A673 (cell line): ENCODE measurements around the gene NLK.

ENCODE experiments used
- EZH2 ChIP-seq: fragments of 200-600 bp; sonication (generic); IDR thresholded peaks from 2 replicates; pipeline ENCODE4 v1.6.1; 2017; ENCODE audit warnings: borderline replicate concordance, low read depth, mild to moderate bottlenecking, mixed read lengths, antibody characterized with exemption, low read length; ENCODE audit not compliant: poor library complexity, severe bottlenecking
- TF ChIP-seq, protein P1 (sequence below): fragments of 300-800, 200-600 bp; sonication (generic); conservative IDR thresholded peaks from 2 replicates; pipeline ENCODE4 v1.5.1; 2017; ENCODE audit warnings: low read depth, mild to moderate bottlenecking, antibody characterized with exemption, low read length, moderate library complexity, mixed read lengths

DNA sequence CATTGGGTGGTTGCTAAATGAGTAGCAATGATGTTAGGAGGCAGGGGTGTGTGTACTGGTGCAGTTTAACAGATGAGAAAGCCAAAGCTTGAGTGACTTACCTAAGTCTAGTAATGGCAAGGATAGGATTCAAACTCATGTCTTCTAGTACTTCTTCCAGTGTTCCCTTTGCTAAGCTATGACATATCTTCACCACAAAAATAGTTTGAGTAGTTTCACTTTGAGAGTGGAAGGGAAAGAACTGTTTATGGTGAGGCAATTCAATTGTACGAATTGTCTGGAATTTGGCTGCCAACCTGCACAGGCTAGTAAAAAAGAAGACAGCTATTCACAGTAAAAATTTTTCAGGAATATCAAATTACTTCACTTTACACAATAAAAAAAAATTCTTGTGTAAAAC lies 138.0 kb downstream of the NLK start:
- TF ChIP-seq EZH2 = no peak
- TF ChIP-seq, protein P1, sequence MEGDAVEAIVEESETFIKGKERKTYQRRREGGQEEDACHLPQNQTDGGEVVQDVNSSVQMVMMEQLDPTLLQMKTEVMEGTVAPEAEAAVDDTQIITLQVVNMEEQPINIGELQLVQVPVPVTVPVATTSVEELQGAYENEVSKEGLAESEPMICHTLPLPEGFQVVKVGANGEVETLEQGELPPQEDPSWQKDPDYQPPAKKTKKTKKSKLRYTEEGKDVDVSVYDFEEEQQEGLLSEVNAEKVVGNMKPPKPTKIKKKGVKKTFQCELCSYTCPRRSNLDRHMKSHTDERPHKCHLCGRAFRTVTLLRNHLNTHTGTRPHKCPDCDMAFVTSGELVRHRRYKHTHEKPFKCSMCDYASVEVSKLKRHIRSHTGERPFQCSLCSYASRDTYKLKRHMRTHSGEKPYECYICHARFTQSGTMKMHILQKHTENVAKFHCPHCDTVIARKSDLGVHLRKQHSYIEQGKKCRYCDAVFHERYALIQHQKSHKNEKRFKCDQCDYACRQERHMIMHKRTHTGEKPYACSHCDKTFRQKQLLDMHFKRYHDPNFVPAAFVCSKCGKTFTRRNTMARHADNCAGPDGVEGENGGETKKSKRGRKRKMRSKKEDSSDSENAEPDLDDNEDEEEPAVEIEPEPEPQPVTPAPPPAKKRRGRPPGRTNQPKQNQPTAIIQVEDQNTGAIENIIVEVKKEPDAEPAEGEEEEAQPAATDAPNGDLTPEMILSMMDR = no peak
